WTC11 (cell line): ENCODE measurements around the gene PHF13.

Source experiments
- CTCF ChIP-seq: fragments of 200-600 bp; IDR thresholded peaks from 2 replicates; pipeline ENCODE4 v1.8.0; 2022; ENCODE audit warnings: antibody characterized with exemption
- JUN ChIP-seq: sonication (generic); formaldehyde crosslinking; IDR thresholded peaks from 2 replicates; pipeline ENCODE4 v1.8.0; 2023; ENCODE audit warnings: mild to moderate bottlenecking, missing genetic modification reagents
- NR3C1 ChIP-seq: sonication (generic); formaldehyde crosslinking; conservative IDR thresholded peaks from 2 replicates; pipeline ENCODE4 v1.8.1; 2023; ENCODE audit warnings: low read depth, mild to moderate bottlenecking, missing genetic modification reagents
- TCF7 ChIP-seq: sonication (generic); formaldehyde crosslinking; IDR thresholded peaks from 2 replicates; pipeline ENCODE4 v1.8.0; 2022; ENCODE audit warnings: mild to moderate bottlenecking, low read depth, missing genetic modification reagents, moderate library complexity
- TF ChIP-seq, protein P1 (sequence below): sonication (generic); formaldehyde crosslinking; IDR thresholded peaks from 2 replicates; pipeline ENCODE4 v1.8.1; 2022; ENCODE audit warnings: low read depth, mild to moderate bottlenecking, moderate library complexity, missing genetic modification reagents, borderline replicate concordance
- TF ChIP-seq, protein P2 (sequence below): sonication (generic); formaldehyde crosslinking; IDR thresholded peaks from 2 replicates; pipeline ENCODE4 v1.8.1; 2022; ENCODE audit warnings: low read depth, missing genetic modification reagents, borderline replicate concordance

DNA sequence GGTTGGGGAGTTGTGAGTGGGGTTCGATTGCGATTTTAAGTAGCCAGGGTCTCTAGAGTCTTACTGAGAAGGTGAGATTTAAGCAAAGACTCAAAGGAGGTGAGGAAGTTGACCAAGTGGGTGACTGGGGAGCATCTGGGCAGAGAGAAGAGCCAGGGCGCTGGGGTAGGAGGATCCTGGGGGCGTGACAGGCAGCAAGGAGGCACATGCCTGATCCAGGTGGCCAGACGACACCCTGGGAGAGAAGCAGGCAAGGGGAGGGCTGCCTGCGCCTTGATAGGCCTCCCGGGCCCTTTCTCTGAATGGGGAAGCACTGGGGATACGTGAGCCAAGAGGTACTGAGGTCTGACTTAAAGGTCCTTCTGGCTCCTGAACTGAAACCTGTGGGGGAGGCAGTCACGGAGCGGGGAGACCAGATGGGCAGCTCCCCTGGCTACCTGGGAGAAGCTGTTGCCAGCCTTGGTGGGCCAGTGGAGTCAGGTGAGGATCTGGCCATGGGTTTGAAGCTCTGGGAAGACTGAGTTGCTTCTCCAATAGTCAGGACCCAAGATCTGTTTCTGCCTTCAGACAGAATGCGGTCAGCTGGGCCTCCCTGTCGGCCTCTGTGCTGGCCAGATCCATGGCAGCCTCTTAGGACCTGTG, 28.3 kb upstream of the PHF13 start:
- TF ChIP-seq TCF7 (CRISPR knock-in tag) (no peak), JUN (CRISPR knock-in tag) (no peak), CTCF (no peak), NR3C1 (CRISPR knock-in tag) (no peak)
- TF ChIP-seq, protein P1, sequence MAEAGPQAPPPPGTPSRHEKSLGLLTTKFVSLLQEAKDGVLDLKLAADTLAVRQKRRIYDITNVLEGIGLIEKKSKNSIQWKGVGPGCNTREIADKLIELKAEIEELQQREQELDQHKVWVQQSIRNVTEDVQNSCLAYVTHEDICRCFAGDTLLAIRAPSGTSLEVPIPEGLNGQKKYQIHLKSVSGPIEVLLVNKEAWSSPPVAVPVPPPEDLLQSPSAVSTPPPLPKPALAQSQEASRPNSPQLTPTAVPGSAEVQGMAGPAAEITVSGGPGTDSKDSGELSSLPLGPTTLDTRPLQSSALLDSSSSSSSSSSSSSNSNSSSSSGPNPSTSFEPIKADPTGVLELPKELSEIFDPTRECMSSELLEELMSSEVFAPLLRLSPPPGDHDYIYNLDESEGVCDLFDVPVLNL = no peak
- TF ChIP-seq, protein P2, sequence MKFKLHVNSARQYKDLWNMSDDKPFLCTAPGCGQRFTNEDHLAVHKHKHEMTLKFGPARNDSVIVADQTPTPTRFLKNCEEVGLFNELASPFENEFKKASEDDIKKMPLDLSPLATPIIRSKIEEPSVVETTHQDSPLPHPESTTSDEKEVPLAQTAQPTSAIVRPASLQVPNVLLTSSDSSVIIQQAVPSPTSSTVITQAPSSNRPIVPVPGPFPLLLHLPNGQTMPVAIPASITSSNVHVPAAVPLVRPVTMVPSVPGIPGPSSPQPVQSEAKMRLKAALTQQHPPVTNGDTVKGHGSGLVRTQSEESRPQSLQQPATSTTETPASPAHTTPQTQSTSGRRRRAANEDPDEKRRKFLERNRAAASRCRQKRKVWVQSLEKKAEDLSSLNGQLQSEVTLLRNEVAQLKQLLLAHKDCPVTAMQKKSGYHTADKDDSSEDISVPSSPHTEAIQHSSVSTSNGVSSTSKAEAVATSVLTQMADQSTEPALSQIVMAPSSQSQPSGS = no peak
